SK-N-SH (cell line): ENCODE results near the gene DNAH14.

ENCODE experiments used
- RFX5 ChIP-seq: IDR thresholded peaks from 2 replicates; pipeline ENCODE4 v1.6.1; 2012; ENCODE audit warnings: mild to moderate bottlenecking, improper control_type of control experiment, low read length
- TF ChIP-seq, protein P1 (sequence below): fragments of 200-600 bp; sonication (generic); IDR thresholded peaks from 2 replicates; pipeline ENCODE4 v1.6.1; 2017; ENCODE audit warnings: antibody characterized with exemption, mild to moderate bottlenecking, moderate library complexity

DNA sequence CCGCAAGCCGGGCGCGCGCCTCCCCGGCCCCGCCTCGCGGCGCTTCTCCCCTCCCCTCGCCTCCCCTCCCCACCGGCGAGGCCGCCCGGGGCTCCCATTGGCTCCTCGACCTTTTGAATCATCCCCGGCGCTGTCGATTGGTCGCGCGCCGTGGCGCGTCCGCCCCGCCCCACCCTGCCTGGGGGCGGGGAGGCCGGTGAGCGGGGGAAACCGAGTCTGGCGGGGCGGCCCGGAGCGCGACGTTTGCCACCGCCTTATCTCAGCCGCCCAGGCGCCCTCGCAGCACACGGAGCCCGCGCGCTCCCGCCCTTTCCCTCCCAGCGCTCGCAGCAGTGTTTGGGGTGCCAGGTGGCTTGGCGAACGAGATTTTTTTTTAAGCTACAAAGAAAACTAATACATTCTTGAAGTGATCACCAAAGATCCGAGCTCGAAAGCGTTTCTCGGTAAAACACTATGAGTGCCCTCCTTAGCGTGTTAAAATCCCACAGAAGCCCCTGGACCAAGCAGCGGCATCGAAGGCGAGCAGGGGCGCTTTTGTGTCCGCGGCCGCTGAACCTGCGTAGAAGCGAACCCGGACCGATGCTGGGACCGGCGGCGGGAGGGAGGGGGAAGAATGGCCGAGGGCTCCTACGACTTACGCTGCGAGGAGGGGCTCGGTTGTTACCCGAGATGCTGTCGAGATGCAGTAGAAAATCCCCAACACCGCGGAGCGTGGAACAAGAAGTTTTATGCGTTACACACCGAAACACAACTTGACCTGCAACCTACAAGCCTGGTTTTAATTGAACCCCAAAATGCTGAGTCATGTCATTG is 498.8 kb downstream of the DNAH14 start:
- TF ChIP-seq, protein P1, sequence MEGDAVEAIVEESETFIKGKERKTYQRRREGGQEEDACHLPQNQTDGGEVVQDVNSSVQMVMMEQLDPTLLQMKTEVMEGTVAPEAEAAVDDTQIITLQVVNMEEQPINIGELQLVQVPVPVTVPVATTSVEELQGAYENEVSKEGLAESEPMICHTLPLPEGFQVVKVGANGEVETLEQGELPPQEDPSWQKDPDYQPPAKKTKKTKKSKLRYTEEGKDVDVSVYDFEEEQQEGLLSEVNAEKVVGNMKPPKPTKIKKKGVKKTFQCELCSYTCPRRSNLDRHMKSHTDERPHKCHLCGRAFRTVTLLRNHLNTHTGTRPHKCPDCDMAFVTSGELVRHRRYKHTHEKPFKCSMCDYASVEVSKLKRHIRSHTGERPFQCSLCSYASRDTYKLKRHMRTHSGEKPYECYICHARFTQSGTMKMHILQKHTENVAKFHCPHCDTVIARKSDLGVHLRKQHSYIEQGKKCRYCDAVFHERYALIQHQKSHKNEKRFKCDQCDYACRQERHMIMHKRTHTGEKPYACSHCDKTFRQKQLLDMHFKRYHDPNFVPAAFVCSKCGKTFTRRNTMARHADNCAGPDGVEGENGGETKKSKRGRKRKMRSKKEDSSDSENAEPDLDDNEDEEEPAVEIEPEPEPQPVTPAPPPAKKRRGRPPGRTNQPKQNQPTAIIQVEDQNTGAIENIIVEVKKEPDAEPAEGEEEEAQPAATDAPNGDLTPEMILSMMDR: 0 out of 2 replicates have a peak, but pooled peaks have one; percentile 7
- TF ChIP-seq RFX5: peak; percentile 59; the same call in 1 of the 2 replicates
